PC-9 (cell line): Measurements from ENCODE around the gene SYNGR1.

ENCODE experiments used
- EZH2 ChIP-seq: fragments of 200-600 bp; sonication (generic); IDR thresholded peaks from 2 replicates; pipeline ENCODE4 v1.8.0; 2017; ENCODE audit warnings: antibody characterized with exemption, low read depth
- TF ChIP-seq, protein P1 (sequence below): fragments of 200-600 bp; sonication (generic); conservative IDR thresholded peaks from 2 replicates; pipeline ENCODE4 v1.6.1; 2017; ENCODE audit warnings: mixed run types, antibody characterized with exemption, mild to moderate bottlenecking, moderate library complexity

DNA sequence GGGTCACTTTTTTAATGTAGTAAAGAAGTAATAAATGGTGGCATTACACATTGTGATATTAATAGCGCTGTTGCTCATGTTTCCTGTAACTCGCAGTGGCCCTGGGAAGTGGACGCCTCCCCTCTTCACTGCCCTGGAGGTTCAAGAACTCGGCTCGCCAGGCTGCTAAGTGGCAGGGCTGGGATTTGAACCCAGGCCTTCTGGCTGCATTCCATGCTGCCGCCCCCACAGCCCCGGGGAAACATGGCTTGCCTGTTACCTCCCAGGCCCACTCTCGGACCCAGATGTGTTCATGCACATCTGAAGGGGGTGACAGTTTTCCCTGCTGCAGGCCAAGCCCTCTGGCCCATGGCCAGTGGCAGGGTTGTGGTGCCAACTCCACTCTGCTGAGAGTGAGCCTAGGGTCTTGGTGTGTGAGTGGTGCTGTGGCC, 82.0 kb downstream of the SYNGR1 start:
- TF ChIP-seq, protein P1, sequence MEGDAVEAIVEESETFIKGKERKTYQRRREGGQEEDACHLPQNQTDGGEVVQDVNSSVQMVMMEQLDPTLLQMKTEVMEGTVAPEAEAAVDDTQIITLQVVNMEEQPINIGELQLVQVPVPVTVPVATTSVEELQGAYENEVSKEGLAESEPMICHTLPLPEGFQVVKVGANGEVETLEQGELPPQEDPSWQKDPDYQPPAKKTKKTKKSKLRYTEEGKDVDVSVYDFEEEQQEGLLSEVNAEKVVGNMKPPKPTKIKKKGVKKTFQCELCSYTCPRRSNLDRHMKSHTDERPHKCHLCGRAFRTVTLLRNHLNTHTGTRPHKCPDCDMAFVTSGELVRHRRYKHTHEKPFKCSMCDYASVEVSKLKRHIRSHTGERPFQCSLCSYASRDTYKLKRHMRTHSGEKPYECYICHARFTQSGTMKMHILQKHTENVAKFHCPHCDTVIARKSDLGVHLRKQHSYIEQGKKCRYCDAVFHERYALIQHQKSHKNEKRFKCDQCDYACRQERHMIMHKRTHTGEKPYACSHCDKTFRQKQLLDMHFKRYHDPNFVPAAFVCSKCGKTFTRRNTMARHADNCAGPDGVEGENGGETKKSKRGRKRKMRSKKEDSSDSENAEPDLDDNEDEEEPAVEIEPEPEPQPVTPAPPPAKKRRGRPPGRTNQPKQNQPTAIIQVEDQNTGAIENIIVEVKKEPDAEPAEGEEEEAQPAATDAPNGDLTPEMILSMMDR: no peak
- no peak for TF ChIP-seq EZH2
